Fibroblast of lung (primary cell): ENCODE results near the gene VAMP2. TPM values are rescaled to one million over a fixed set of nuclear protein-coding genes. Genes with fewer than 3 reads are reported as not detected.

Experiments used
- DNase-seq, 2 donors: peaks; one replicate each; pipeline versions ENCODE4 v3.0.0 to v3.0.0-alpha.2; 2010; ENCODE audit warnings: low read depth in 2 of 2
- H2AFZ ChIP-seq: 2 replicates; pipeline ENCODE4 v1.5.1; 2012; ENCODE audit warnings: low read length, control low read depth, inconsistent platforms
- H3K27ac ChIP-seq: 2 replicates; pipeline ENCODE4 v1.5.1; 2011; ENCODE audit warnings: low read length, control low read depth; ENCODE audit not compliant: insufficient read depth
- H3K27me3 ChIP-seq: 2 replicates; pipeline ENCODE4 v1.5.1; 2011; ENCODE audit warnings: mild to moderate bottlenecking, low read length; ENCODE audit not compliant: control insufficient read depth, insufficient read depth
- H3K36me3 ChIP-seq: 2 replicates; pipeline ENCODE4 v1.5.1; 2011; ENCODE audit warnings: low read length; ENCODE audit not compliant: control insufficient read depth, insufficient read depth
- H3K4me1 ChIP-seq: 2 replicates; pipeline ENCODE4 v1.5.1; 2011; ENCODE audit warnings: low read length; ENCODE audit not compliant: control insufficient read depth, insufficient read depth; ENCODE audit errors: extremely low read depth
- H3K4me2 ChIP-seq: 2 replicates; pipeline ENCODE4 v1.5.1; 2011; ENCODE audit warnings: low read length, control low read depth; ENCODE audit not compliant: insufficient read depth; ENCODE audit errors: extremely low read depth
- H3K4me3 ChIP-seq, 4 experiments: fragments of 200-600 bp in 1 of 4; sonication (generic) in 1 of 4; replicated peaks in 1 of 4; 2 replicates each; pipeline ENCODE4 v1.5.1; 2011 to 2016; ENCODE audit warnings: low read length in 4 of 4, low read depth in 3 of 4, mild to moderate bottlenecking in 3 of 4, control low read depth in 2 of 4, inconsistent platforms in 1 of 4, mixed read lengths in 1 of 4; ENCODE audit not compliant: insufficient read depth in 1 of 4; ENCODE audit errors: control extremely low read depth in 1 of 4
- H3K79me2 ChIP-seq: 2 replicates; pipeline ENCODE4 v1.5.1; 2012; ENCODE audit warnings: mild to moderate bottlenecking, low read length, inconsistent platforms; ENCODE audit not compliant: control insufficient read depth, insufficient read depth
- H3K9ac ChIP-seq: 2 replicates; pipeline ENCODE4 v1.5.1; 2011; ENCODE audit warnings: mild to moderate bottlenecking, low read length, control low read depth; ENCODE audit not compliant: insufficient read depth
- H3K9me3 ChIP-seq: 2 replicates; pipeline ENCODE4 v1.5.1; 2012; ENCODE audit warnings: low read depth, low read length; ENCODE audit not compliant: control insufficient read depth, insufficient read depth
- H4K20me1 ChIP-seq: 2 replicates; pipeline ENCODE4 v1.5.1; 2011; ENCODE audit warnings: low read length; ENCODE audit not compliant: control insufficient read depth, insufficient read depth; ENCODE audit errors: extremely low read depth
- EZH2 ChIP-seq: IDR thresholded peaks from 2 replicates; pipeline ENCODE4 v1.5.1; 2012; ENCODE audit warnings: low read length, control low read depth, mild to moderate bottlenecking; ENCODE audit errors: missing control alignments
- polyA plus RNA-seq, 2 donors: library from polyadenylated mRNA; depleted of rRNA in 1 of 2; stranded (reverse) in 1 of 2; unstranded in 1 of 2; fragments of >200 nt; gene quantifications; 2 replicates each; pipeline ENCODE4 v1.2.1, GENCODE V29; 2011 to 2012; ENCODE audit warnings: missing spikeins in 1 of 2
- total RNA-seq: library from RNA; depleted of rRNA; stranded (reverse); fragments of >200 nt; gene quantifications from 2 replicates; pipeline ENCODE4 v1.2.1, GENCODE V29; 2014
- TF ChIP-seq, protein P1 (sequence below), 2 donors: IDR thresholded peaks in 1 of 2; conservative IDR thresholded peaks in 1 of 2; 1 replicate in 1 of 2; 2 replicates in 1 of 2; pipeline ENCODE4 v1.5.1; 2011 to 2012; ENCODE audit warnings: low read length in 2 of 2, control low read depth in 1 of 2, inconsistent platforms in 1 of 2, low read depth in 1 of 2, mild to moderate bottlenecking in 1 of 2

Gene VAMP2
- total and polyA plus RNA-seq, 2 donors (not counting 1 experiment from before 2014, with no cell fraction given): 8.1 to 12.2 TPM

DNA sequence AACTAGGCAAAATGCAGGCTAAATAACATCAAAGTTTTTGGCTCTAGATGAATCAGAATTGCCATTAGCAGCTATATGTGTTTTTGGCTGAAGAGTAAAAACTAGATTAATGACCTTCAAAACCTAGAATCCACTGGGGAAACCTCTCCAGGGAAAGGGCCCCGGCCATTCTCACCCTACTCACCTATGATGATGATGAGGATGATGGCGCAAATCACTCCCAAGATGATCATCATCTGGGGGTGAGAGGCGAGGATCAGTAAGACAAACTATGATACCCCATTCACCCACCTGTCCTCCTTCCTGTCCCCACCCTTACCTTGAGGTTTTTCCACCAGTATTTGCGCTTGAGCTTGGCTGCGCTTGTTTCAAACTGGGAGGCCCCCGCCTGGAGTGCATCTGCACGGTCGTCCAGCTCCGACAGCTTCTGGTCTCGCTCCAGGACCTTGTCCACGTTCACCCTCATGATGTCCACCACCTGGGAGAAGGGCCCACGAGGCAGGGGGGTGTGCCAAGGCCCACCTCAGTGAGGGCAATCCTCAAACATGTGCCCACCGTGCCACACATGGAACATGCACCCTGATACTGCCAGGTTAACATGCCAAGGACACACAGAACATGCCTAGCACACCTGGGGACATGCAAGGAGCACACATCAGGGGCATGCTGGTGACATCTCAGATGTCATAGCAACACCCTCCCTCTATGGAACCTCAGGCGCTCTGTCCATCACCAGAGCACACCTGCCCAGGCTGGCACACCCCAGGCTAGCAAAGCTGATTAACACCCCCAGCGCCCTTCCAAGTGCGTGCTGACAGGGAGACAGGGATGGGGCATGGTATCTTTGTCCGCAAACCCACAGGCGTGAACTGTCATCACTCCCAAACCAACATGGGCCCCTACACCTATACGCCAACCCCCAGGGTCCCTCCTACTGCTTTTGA, 1.2 kb downstream of the VAMP2 start:
- Histone ChIP-seq H3K4me2 (peak overlapping the region; percentile 92), H4K20me1 (no peaks in the 10 kb centered on the region), H3K9ac (peak overlapping the region; percentile 100), H3K4me3 (peak overlapping the region; percentile 75 to 97 (median 91)), H3K4me1 (peaks cover 41% of the 10 kb centered on the region), H3K79me2 (peaks cover 18% of the 10 kb centered on the region), H2AFZ (no peak overlapping the region), H3K9me3 (no peaks in the 10 kb centered on the region), H3K27ac (peak overlapping the region; percentile 98), H3K27me3 (no peaks in the 10 kb centered on the region), H3K36me3 (peaks cover 12% of the 10 kb centered on the region)
- TF ChIP-seq, protein P1, sequence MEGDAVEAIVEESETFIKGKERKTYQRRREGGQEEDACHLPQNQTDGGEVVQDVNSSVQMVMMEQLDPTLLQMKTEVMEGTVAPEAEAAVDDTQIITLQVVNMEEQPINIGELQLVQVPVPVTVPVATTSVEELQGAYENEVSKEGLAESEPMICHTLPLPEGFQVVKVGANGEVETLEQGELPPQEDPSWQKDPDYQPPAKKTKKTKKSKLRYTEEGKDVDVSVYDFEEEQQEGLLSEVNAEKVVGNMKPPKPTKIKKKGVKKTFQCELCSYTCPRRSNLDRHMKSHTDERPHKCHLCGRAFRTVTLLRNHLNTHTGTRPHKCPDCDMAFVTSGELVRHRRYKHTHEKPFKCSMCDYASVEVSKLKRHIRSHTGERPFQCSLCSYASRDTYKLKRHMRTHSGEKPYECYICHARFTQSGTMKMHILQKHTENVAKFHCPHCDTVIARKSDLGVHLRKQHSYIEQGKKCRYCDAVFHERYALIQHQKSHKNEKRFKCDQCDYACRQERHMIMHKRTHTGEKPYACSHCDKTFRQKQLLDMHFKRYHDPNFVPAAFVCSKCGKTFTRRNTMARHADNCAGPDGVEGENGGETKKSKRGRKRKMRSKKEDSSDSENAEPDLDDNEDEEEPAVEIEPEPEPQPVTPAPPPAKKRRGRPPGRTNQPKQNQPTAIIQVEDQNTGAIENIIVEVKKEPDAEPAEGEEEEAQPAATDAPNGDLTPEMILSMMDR (conservative IDR thresholded peaks at IDR 0.05 in 1 of 2, IDR thresholded peaks at IDR 0.05 in 1 of 2; ENCODE audit: low read depth in 1 of 2, low read length in 2 of 2): no peak
- no peak for TF ChIP-seq EZH2
- DNase-seq: no peak

DNA sequence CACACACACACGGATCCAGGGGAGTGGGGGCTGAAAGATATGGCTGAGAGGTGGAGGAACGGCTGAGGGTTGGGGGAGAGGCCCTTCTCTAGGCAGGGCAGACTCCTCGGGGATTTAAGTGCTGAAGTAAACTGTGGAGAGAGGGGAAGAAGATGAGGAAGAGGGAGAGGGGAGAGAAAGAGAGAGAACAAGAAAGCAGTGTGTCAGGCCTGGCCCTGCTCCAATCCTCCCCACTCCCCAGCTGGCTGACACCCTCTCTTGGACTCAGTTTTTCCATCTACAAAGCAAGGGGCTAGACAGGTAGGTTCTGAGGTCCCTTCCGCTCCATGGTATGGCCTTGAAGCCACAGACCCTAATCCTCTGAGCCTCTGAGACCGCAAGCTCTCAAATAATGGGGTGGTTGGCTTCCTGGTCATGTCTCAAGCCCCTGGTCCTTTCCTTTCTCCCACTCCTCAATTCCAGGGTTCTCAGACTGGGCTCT, 2.0 kb downstream of the VAMP2 start:
- Histone ChIP-seq H4K20me1 (no peaks in the 10 kb centered on the region), H3K4me3 (peak overlapping the region in 2 of 4 experiments; percentile 4 to 75), H2AFZ (no peak overlapping the region), H3K27ac (no peak overlapping the region), H3K27me3 (no peaks in the 10 kb centered on the region), H3K9me3 (no peaks in the 10 kb centered on the region), H3K4me1 (peaks cover 39% of the 10 kb centered on the region), H3K4me2 (no peak overlapping the region), H3K9ac (no peak overlapping the region), H3K79me2 (peaks cover 18% of the 10 kb centered on the region), H3K36me3 (peaks cover 12% of the 10 kb centered on the region)
- no peak for DNase-seq
- TF ChIP-seq EZH2: no peak
- TF ChIP-seq, protein P1 (conservative IDR thresholded peaks at IDR 0.05 in 1 of 2, IDR thresholded peaks at IDR 0.05 in 1 of 2; ENCODE audit: low read depth in 1 of 2, low read length in 2 of 2): no peak

- no peak overlapping the region for H3K4me2 ChIP-seq
- H3K9ac ChIP-seq: no peak overlapping the region
- no peak overlapping the region for H2AFZ ChIP-seq
- H4K20me1 ChIP-seq: no peaks in the 10 kb centered on the region
- H3K27ac ChIP-seq: no peak overlapping the region
- H3K36me3 ChIP-seq: peaks cover 12% of the 10 kb centered on the region
- peaks cover 44% of the 10 kb centered on the region for H3K4me1 ChIP-seq
- no peak for DNase-seq
- TF ChIP-seq, protein P1 (conservative IDR thresholded peaks at IDR 0.05 in 1 of 2, IDR thresholded peaks at IDR 0.05 in 1 of 2; ENCODE audit: low read depth in 1 of 2, low read length in 2 of 2): no peak
- TF ChIP-seq EZH2: no peak
- no peaks in the 10 kb centered on the region for H3K9me3 ChIP-seq
- no peak overlapping the region for H3K4me3 ChIP-seq
- no peaks in the 10 kb centered on the region for H3K27me3 ChIP-seq
- H3K79me2 ChIP-seq: peaks cover 18% of the 10 kb centered on the region
Measured at GRCh38 chr17:8160224-8160577, 2.5 kb downstream of the VAMP2 start.
